Left colon (tissue), 2 donors: ENCODE data around the gene DNASE1L2. TPM values are rescaled to one million over a fixed set of nuclear protein-coding genes. Genes with fewer than 3 reads are reported as not detected.

Experiments used
- ATAC-seq: fragments of 200-7000 bp; cut with Tn5 transposase; one replicate; pipeline ENCODE4 v1.9.1; 2020; ENCODE audit warnings: mild to moderate bottlenecking, moderate library complexity
- DNase-seq, 2 donors: peaks; one replicate each; pipeline ENCODE4 v3.0.0-alpha.2; 2020
- intact Hi-C, 2 donors: fragments of 100-400 bp; cut with DNase I in 1 of 2; cut with micrococcal nuclease in 1 of 2; formaldehyde crosslinking; loops; one replicate each; pipeline versions ENCODE4 v1.11.2 to v1.14.0; 2022; cut with DNase I, micrococcal nuclease
- total RNA-seq, 2 donors: library from RNA; stranded (reverse); fragmentation: NEBNext Ultra II Directional; extraction: Animal tissue kit (Norgen Biotek cat#: 25700); gene quantifications; one replicate each; pipeline ENCODE4 v1.2.1, GENCODE V29; 2021
- donor health status: DM: no; HTN: no; CAD: no.
- donor health status: DM: yes; HTN: yes; CAD: no.

The DNASE1L2 gene
- total RNA-seq, 2 donors from 2014 or later, result 0.75 to 0.82 TPM

DNA sequence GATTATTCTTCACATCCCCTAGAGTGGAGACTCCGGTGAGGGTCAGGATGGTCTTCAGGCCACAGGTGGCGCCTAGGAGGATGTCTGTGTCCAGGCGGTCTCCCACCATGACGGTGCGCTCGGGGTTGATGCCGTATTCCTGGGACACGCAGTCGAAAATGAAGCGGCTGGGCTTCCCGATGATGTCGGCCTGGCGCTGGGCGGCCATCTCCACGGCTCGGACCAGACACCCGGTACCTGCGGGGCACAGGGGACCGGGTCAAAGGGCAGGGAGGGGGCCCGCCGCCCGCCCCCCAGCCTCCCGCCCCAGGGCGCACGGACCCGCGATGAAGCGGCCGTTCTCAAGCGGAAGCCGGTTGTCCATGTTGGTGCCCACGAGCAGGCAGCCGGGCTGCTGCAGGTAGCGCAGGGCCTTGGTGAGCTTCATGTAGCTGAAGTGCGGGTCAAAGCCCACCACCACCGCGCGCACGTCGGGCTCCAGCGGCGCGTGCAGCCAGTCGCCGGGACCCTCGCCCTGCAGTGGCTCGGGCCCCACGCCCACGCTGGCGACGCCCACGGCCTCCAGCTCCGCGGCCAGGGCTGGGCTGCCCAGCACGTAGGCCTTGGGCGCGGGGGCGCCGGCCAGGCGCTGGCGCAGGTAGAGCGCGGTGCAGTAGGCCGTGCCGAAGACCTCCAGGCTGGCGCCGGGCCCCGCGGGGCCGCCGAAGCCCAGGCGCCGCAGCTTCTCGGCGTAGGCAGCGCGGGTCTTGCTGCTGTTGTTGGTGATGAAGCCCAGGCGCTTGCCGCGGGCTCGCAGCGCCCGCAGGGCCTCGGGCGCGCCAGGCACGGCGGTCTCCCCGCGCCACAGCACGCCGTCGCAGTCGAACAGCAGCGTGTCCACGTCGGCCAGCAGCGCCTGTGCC is 22.2 kb upstream of the DNASE1L2 start:
- intact Hi-C loops, result no loop called here
- DNase-seq, result no peak
- no peak for ATAC-seq

- intact Hi-C loops, result no loop called here
- ATAC-seq (no peak), DNase-seq (no peak)
These were observed 21.6 kb upstream of the DNASE1L2 start, which contains the start of gene PGP for GRCh38 chr16:2214719-2214968. Gene PGP, minus strand, starts transcription at chr16:2214840. Its CDS starts 63 bp downstream, at chr16:2214777.

GRCh38 chr16:2216330-2216729 is 19.9 kb upstream of the DNASE1L2 start:
- DNase-seq (no peak), ATAC-seq (no peak)
- intact Hi-C loops, result no loop called here

DNA sequence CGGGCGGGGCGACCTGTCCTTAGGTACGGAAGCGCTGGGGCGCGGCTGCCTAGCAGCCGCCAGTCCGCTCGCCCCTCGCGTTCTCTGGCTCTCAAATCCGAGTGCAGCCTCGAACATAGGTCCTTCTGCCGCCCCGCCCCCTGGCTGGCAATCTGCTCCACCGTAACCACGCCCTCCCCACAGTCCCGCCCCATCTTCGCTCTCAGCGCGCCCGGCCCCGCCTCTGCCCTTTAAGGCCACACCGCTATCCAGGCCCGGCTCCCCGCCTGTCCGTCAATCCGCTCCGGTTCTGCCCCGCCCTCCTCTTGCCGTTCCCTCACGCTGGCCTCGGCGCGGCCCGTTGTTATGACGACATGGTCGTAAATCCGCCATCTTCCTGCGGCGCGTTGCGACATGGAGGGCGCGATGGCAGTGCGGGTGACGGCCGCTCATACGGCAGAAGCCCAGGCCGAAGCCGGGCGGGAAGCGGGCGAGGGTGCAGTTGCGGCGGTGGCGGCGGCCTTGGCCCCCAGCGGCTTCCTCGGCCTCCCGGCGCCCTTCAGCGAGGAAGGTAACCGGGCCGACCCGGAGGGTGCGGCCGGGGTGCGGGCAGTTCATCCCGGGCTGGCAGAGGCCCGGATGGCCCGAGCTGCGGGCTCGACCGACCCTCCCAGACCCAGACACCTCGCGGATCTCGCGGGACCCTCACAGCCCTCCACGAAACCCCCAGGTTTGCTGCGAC is 12.9 kb upstream of the DNASE1L2 start, which contains the start of gene E4F1:
Gene E4F1 (plus strand): TSS at position 371 of the 721 bp plus-strand sequence. CDS start 23 bp downstream, at position 394.
- ATAC-seq (peak; percentile 91), DNase-seq (peak; percentile 100)
- intact Hi-C loops, result no loop called here

DNA sequence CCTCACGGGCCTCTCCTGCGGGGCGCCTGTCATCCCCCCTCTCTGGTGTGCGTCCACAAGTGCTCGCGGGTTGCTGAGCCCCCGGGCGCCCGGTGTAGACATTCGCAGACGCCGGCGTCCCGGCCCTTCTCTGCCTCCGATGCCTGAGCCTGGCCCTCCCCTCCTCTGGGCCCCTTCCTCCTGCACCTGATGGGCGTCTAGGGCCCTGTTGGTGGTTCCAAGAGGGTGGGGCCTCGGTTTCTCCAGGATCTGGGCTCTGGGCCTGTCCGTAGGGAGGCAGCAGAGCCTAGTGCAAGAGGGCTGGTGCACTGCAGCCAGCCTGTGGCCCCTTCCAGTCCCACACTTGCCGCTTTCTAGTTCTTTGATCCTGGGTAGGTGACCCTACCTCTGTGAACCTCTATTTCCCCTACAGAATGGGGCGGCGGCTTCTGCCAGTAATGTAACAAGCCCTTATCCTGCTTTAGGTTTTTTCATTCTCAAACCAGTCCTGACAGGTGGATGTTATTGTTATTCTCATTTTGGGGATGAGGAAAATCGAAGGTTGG is 12.2 kb upstream of the DNASE1L2 start:
- DNase-seq (peak; percentile 70 to 82), ATAC-seq (peak; percentile 64)
- intact Hi-C loops, result no loop called here

DNA sequence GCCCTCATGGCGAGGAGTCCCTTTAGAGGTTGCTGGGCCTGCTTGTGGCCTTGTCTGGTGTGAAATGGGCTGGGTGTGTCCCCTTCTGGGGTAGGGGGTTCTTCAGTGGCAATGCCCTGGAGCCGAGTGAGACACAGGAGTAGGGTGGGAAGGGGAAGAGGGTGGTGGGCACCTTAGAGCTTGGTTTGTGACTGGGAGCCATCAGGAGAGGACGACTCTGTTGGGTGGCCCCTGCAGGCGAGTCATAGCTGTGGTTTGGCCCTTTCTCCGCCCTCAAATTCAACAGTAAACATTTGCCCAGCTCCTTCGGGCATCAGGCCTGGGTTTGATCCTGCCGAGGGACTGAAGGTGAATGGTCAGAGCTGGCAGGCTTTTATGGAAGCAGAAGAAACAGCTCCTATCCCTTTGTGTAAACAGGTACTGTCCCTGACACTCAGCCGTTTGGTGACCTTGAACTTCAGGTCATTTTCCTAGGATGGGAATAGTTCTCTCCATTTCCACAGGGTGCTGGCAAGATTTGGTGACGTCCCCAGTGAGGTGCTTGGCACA is 9.9 kb upstream of the DNASE1L2 start:
- DNase-seq, result peak in 1 of 2 donors; percentile 36
- ATAC-seq, result no peak
- intact Hi-C loops, result no loop called here

DNA sequence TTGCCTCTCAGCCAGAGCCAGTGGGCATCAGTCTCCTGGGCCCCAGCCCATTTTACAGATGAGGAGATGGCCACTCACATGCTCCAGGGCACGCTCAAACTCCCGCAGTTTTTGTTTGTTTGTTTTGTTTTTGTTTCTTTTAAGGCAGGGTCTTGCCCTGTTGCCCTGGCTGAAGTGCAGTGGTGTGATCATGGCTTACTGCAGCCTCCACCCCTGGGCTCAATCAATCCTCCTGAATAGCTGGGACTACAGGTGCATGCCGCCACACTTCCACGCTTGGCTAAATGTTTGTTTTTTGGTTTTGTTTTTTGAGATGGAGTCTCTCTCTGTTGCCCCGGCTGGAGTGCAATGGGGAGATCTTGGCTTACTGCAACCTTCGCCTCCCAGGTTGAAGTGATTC is 9.3 kb upstream of the DNASE1L2 start:
- DNase-seq (no peak), ATAC-seq (no peak)

GRCh38 chr16:2228161-2228824 is 8.0 kb upstream of the DNASE1L2 start:
- DNase-seq, result no peak
- intact Hi-C loops, result no loop called here
- ATAC-seq, result no peak

More for the DNA sequence above, 9.3 kb upstream of the DNASE1L2 start:
- intact Hi-C loops, result no loop called here

- intact Hi-C loops, result no loop called here
These were observed 7.2 kb upstream of the DNASE1L2 start for GRCh38 chr16:2229091-2229490.

DNA sequence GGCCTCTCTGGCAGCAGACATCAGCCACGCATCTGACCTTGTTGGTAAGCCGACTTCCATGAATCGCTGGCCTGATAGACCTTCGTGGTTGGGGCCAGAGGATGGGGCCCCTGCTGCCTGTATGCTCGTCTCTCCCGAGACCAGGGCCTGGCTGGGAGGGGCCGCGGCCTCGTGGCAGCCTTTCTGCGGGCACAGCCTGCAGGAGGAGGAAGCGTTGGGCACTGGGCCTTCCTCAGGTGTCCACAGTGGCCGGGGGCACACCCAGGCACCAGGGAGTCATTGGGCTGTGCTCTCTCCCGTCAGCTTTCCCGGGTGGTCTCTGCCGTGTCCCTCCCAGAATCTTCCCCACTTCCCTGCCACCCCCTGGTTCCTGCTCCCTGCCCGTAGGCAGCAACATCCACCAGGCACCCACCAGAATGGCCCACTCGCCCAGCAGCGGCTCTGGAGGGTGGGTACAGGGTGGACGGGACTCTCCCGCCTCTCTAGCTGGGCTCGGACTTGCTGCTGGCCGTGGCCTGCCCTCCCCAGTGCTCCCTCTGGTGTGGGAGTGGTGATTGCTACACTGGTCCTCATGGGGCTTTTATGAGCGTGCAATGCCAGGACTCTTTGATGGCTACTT is 6.5 kb upstream of the DNASE1L2 start:
- no peak for ATAC-seq
- intact Hi-C loops, result no loop called here
- no peak for DNase-seq

More at GRCh38 chr16:2229091-2229490, 7.2 kb upstream of the DNASE1L2 start:
- ATAC-seq (no peak), DNase-seq (no peak)

DNA sequence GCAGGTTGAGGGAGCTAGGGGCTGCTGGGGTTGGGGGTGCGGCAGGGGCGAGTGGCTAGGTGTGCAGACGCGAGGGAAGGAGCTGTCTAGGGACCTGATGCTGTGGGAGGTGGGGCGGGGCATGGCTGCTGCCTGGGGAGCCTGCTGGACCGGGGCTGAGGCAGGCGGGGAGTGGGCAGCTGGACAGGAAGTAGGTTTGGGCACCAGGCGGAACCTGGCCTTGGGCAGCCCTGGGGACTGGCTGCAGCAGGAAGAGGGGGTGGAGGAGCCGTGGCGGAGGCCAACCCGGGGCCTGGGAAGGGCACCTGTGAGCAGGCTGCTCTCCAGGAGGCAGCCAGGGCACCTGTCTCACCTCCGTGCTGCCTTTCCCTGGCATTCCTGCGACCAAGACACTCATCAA is 5.9 kb upstream of the DNASE1L2 start:
- DNase-seq, result no peak
- ATAC-seq, result no peak
- intact Hi-C loops, result no loop called here

- no peak for ATAC-seq
- intact Hi-C loops, result no loop called here
These were observed 5.0 kb upstream of the DNASE1L2 start for GRCh38 chr16:2231016-2231931.

DNA sequence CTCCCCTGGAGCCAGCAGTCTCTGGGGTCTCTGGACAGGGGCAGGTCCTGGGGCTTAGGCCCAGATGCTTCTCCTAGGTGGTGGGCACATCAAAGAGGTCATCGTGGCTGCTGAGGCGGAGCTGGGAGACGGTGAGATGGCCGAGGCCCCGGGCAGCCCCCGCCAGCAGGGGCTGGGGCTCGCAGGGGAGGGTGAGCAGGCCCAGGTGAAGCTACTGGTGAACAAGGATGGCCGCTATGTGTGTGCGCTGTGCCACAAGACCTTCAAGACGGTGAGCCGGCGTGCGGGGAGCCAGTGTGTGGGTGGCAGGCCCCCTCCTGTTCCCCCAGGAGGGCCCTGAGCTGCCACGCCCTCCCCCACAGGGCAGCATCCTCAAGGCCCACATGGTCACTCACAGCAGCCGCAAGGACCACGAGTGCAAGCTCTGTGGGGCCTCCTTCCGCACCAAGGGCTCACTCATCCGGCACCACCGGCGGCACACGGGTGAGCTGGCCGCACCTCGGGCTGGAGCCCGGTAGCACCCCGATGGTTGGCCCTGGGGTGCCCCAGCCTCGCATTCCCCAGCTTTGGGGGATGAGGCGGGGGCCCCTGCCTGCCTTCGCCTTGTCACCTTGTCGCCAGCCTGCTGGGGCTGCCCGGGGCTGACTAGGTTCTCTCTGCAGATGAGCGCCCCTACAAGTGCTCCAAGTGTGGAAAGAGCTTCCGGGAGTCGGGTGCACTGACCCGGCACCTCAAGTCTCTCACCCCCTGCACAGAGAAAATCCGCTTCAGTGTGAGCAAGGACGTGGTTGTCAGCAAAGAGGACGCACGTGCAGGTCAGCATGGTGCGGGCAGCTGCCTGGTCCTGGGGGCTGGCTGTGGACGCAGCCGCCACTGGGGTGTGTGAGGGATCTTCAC is 3.9 kb upstream of the DNASE1L2 start:
- ATAC-seq, result no peak
- no peak for DNase-seq
- intact Hi-C loops, result no loop called here

More at GRCh38 chr16:2231016-2231931, 5.0 kb upstream of the DNASE1L2 start:
- DNase-seq, result no peak

- ATAC-seq, result no peak
- intact Hi-C loops, result no loop called here
These were observed 3.0 kb upstream of the DNASE1L2 start for GRCh38 chr16:2233046-2233775.

GRCh38 chr16:2233872-2234812 is 2.1 kb upstream of the DNASE1L2 start:
- intact Hi-C loops, result no loop called here
- no peak for DNase-seq
- ATAC-seq, result no peak

More at GRCh38 chr16:2233046-2233775, 3.0 kb upstream of the DNASE1L2 start:
- DNase-seq, result no peak
